Measurements from ENCODE around the gene BMF.
A peak's percentile ranks its signal among the peaks of the same experiment; 100 is the strongest.
"Not testable (repeated sequence)": the region's sequence is repeated elsewhere in the genome, so short reads cannot be mapped to it uniquely, and the experiment has no call there.

Gene BMF

DNA sequence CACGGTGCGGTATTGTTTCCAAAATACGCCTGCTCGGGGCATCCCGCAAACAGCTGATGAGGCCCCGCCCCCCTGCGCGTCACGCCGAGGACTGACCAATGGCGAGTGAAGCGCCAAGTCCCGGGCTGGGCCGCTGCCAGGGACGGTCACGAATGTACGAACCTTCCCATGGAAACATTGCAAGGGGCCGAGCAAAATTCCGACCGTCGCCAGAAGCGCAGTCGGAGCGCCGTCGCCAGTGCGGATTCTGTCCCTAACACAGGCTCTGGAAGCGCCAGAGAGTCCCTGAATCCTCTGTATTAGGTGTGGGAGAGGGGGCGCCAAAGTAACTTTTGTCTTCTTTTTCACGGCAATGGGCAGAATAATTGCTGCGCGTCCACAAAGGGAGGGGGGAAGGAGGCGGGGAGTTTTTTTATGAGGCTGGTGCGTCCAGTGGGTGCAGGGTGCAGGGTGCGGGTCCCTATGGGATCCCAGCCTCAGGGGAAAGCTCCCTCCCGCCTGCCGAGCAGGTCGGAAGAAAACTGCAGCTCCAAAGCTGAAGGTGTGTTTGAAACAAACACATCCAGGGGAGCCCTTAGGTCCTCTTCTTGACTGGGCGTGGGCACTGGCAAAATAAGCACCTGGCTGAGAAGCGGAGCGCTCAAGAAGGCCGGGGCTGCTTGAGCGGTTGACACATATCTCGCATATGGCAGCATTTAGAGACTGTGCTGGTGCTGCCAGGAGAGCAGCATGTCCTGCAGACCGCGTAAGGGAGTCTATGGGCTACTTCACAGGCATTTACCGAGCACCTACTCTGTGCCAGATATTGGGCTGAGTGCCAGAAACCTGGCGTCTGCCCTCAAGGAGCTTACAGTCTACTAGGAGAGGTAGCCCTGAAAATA is at the start of gene BMF:
TSS of gene BMF (minus strand) at position 25 of the 881 bp plus-strand sequence. CDS start 2,793 bp downstream, outside the sequence.
- peak; percentile 99 for DNase-seq

GRCh38 chr15:40157778-40158447 is 49.2 kb upstream of the BMF start:
- no peak for DNase-seq

DNA sequence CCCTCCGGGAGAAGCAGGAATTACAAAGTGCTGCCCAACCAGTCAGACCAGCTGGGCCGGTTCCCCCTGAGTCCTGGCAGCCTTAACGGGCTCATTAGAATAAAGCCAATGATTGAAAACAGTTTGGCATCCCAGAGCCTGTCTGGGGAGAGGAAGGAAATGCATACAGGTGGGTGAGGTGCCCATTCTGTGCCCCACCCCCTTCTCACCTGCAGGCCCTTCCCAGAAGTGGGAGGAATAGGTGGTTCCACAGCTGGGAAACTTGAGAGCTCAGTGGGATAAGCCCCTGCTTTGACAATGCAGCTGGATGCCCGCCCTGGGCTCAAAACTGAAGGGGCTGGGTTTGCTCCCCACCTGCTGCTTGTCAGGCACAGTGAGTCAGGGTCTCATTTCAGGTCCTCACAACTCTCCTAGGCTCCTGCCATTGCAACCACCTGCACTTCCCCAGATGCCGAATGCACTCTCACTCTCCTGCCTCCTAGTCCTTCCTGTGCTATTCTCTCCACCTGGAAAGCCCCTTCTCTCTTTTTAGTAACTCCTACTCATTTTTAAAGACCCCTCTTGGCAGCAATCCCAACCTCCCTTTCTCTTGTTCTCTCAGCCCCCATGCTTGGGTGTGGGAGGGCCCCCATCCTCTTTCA is 46.7 kb upstream of the BMF start:
- peak; percentile 96 for DNase-seq

GRCh38 chr15:40154821-40155220 is 46.1 kb upstream of the BMF start:
- peak; percentile 46 for DNase-seq

- DNase-seq = no peak
Observed at GRCh38 chr15:40151991-40152390, 43.3 kb upstream of the BMF start.

- no peak for DNase-seq
Observed at GRCh38 chr15:40151499-40151898, 42.8 kb upstream of the BMF start.

DNA sequence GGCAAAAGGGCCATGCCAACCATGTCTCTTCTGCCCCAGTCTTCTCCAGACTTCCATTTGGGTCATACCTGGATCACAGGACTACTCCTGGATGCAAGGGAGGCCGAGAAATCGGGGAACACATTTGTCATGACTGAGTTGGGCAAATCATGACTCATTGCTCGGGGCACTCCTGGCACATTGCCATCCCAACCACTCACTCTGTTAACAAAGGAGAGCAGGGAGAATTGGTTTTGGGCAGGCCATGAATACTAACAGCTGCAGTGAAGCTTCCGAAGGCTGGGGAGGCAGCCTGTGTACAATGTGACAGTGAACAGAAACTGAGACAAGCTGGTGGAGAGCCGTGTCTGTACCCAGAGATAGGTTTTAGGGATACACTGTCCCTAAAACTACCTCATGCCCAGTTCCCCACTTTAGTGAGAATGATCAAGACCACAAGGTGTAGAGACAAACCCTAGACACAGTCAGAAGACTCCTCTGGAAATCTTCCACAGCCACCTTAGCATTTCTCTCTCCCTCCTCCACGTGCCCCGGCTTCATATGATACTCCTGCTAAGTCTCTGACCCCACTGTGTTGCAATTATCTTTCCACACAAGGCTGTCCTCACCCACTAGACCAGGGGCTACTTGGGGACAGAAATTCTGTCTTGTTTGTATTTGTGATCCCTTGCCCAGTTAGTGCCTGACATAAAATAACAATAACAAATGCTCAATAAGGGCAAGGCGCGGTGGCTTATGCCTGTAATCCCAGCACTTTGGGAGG is 41.7 kb upstream of the BMF start:
- peak; percentile 80 for DNase-seq

DNA sequence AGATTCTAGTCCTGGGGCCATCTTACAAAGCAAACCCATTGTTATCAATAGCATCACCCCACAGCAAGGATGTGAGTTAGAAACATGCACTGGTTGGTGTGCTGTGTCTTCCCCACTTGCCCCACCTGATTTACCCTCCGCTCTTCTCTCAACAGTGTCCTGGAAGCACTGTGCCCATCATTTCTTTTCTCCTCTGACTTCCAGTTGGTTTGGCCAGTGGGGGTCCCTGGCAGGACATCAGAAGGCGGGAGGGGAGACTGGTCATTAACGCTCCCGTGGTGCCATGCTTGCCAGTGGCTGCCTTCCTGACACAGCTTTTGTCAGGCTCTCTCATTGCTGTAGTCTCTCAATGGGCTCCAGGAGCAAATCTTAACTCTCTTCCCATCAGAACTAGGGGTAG is 40.7 kb upstream of the BMF start:
- no peak for DNase-seq

GRCh38 chr15:40146037-40146436 is 37.4 kb upstream of the BMF start:
- DNase-seq = no peak

- DNase-seq = no peak
Observed at GRCh38 chr15:40142428-40142827, 33.7 kb upstream of the BMF start.

- not testable (repeated sequence) for DNase-seq
Observed at GRCh38 chr15:40138201-40138570, 29.5 kb upstream of the BMF start.

- peak; percentile 27 for DNase-seq
Observed at GRCh38 chr15:40137303-40138200, 28.9 kb upstream of the BMF start.

DNA sequence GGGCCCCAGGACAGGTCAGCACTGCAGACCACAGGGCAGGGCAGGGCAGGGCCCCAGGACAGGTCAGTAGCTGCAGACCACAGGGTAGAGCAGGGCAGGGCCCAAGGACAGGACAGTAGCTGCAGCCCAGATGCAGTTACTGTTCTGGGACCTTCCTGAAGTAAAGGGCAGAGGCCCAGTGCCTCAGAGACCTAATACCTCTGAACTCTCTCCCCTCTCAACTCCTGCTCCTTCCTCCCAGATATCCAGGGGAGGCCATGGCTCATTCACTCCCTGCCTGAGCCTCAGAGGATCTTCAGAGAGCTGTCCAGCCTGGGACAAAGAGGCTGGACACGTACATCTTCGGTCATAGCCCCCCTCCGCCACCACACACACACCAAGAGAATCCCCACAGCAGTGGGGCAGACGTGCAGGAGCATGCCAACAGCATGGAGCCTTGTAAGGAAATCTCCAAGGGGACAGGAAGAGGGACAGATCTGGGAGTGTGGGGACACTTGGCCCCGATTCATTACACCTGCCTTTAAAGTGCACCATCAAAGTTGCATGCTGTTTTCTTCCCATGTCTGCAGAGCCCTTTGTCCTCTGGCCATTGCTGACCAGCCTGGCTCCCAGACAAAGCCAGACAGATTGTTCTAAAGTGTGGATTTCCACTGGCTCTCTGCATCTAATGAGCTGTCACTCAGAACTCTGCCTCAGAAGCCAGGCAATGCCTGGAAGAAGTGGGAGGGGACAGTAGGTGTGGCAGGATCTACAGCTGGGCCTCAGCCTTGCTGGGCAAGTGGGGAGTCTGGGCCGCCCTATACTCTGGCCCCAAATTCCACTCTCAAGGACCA is 28.0 kb upstream of the BMF start:
- DNase-seq = no peak

GRCh38 chr15:40135846-40136450 is 27.3 kb upstream of the BMF start:
- DNase-seq = not testable (repeated sequence)

DNA sequence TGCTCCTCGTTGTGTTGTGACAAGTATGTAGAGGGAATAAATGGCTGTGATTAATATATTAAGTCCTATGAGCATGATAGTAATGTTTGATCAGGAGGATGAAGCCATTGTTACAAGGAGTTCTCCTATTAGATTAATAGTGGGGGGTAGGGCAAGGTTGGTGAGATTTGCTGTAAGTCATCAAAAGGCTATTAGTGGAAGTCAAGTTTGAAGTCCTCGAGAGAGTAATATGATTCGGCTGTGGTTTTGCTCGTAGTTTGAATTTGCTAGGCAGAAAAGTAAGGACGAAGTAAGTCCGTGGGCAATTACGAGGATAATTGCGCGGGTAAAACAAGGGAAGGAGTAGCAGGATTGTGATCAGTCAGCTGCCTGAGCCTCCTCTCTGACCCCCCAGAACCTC is 26.2 kb upstream of the BMF start:
- no peak for DNase-seq

GRCh38 chr15:40133544-40133943 is 24.9 kb upstream of the BMF start:
- DNase-seq = no peak

DNA sequence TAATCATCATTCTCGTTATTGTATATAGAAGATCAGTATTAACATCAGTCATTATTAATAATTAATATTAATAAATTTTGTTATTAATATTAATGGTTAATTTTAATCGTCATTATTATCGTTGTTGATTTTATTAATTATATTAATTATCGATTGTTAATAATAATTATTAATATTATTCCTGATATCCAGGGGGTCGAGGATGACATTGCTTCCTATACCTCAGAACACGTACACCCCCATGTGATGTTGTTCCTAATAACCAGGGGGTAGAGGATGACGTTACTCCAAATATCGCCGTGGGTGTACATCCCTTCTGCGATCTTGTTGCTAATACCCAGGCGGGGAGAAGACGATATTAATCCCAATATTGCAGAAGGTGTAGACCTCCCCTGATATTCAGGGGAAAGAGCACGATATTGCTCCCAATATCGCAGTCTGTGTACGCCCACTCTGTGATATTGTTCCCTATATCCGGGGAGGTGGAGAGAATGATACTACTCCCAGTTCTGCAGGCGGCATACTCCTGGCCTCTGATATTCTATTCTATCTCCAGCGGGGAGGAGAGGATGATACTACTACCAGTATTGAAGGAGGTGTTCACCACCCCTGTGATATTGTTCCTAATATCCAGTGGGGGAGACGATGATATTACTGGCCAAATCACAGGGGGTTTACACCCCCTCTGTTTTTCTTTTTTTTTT is 22.3 kb upstream of the BMF start:
- peak; percentile 20 for DNase-seq

GRCh38 chr15:40130118-40130517 is 21.4 kb upstream of the BMF start:
- DNase-seq = no peak

DNA sequence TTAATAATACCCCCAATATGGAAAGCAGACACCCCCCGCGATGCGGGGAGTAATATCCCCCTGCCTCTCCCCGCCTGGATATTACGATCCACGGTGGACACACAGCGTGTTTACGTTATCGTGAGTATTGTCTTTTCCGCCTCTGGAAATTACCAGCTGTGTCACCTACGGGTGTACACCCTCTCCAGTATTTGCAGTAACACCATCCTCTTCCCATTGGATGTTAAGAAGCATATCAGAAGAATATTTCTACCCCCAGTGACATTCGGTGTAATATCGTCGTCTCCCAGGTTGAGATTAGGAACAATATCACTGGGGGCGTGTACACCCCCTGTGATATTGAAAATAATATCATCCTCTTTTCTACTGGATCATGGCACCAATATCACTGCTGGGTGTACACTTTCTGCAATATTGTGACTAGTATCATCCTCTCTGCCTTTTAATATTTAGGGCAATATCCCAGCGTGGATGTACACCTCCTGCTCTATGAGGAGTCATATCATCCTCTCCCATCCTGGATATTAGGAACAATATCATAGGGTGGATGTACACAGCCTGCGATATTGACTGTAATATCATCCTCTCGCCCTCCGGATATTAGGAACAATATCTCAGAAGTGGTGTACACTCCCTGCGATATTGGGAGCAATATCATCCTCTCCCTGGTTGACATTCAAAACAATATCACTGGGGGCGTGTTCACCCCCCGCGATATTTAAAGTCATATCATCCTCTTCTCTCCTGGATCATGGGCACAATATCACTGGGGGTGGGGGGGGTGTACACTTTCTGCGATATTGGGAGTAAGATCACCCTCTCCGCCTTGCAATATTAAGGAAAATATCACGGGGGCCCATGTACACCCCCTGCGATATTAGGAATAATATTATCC is 20.3 kb upstream of the BMF start:
- DNase-seq = no peak
